Caco-2 (cell line): Measurements from ENCODE around the gene FAT3. TPM values are rescaled to one million over a fixed set of nuclear protein-coding genes. Genes with fewer than 3 reads are reported as not detected.
A peak's percentile ranks its signal among the peaks of the same experiment; 100 is the strongest.

Source experiments
- BruUV-seq: library from RNA; stranded (reverse); fragments of 400-500 nt; replicated peaks from 2 replicates; lab custom pipeline; 2021; lab: Mats Ljungman, UMichigan
- CTCF ChIA-PET: fragments of 300-600 bp; sonication (Branson Sonifier 250); formaldehyde crosslinking; loops from one replicate; lab custom pipeline; 2022; ENCODE audit warnings: antibody characterized with exemption; lab: Charles Lee
- POLR2A ChIA-PET: fragments of 300-600 bp; sonication (Branson Sonifier 250); formaldehyde crosslinking; loops from one replicate; lab custom pipeline; 2022; ENCODE audit warnings: antibody characterized with exemption; lab: Charles Lee
- DNase-seq, 2 experiments: peaks; one replicate each; pipeline versions ENCODE4 v3.0.0 to v3.0.0-alpha.2; 2020 to 2022
- H3K27me3 ChIP-seq: replicated peaks from 2 replicates; pipeline ENCODE4 v1.6.0; 2011; ENCODE audit warnings: low read length; ENCODE audit not compliant: control insufficient read depth, insufficient read depth
- H3K36me3 ChIP-seq: 2 replicates; pipeline ENCODE4 v1.5.1; 2011; ENCODE audit warnings: low read length; ENCODE audit not compliant: control insufficient read depth, insufficient read depth
- H3K4me1 ChIP-seq: fragments of 250-450 bp; sonication (Bioruptor Pico); 2 replicates; pipeline ENCODE4 v1.5.1; 2020; ENCODE audit warnings: mild to moderate bottlenecking
- H3K4me3 ChIP-seq: 2 replicates; pipeline ENCODE4 v1.5.1; 2011; ENCODE audit warnings: low read depth, mild to moderate bottlenecking, control low read depth, low read length
- H3K9me3 ChIP-seq: fragments of 250-450 bp; sonication (Bioruptor Pico); 2 replicates; pipeline ENCODE4 v1.5.1; 2020; ENCODE audit warnings: mild to moderate bottlenecking, moderate library complexity
- H3K27ac Mint-ChIP-seq: one replicate; pipeline ENCODE4 v1.8.0; 2022; ENCODE audit warnings: mixed read lengths; ENCODE audit not compliant: unreplicated experiment
- H3K27me3 Mint-ChIP-seq: one replicate; pipeline ENCODE4 v1.8.0; 2022; ENCODE audit warnings: mixed read lengths; ENCODE audit not compliant: insufficient read depth, unreplicated experiment
- H3K36me3 Mint-ChIP-seq: one replicate; pipeline ENCODE4 v1.8.0; 2022; ENCODE audit warnings: mild to moderate bottlenecking, mixed read lengths; ENCODE audit not compliant: insufficient read depth, unreplicated experiment
- H3K4me1 Mint-ChIP-seq: one replicate; pipeline ENCODE4 v1.8.0; 2022; ENCODE audit warnings: low read depth, mixed read lengths; ENCODE audit not compliant: unreplicated experiment
- H3K4me3 Mint-ChIP-seq: one replicate; pipeline ENCODE4 v1.8.0; 2022; ENCODE audit warnings: mild to moderate bottlenecking, moderate library complexity, mixed read lengths; ENCODE audit not compliant: unreplicated experiment
- H3K9me3 Mint-ChIP-seq: one replicate; pipeline ENCODE4 v1.8.0; 2022; ENCODE audit warnings: mixed read lengths; ENCODE audit not compliant: unreplicated experiment
- CTCF ChIP-seq, 2 experiments: fragments of 200-600 bp in 1 of 2; IDR thresholded peaks; 1 replicate in 1 of 2; 2 replicates in 1 of 2; pipeline versions ENCODE4 v1.5.1 to v1.8.0; 2011 to 2022; ENCODE audit warnings: antibody characterized with exemption in 1 of 2, control low read depth in 1 of 2, inconsistent platforms in 1 of 2, low read depth in 1 of 2, low read length in 1 of 2, mild to moderate bottlenecking in 1 of 2, moderate library complexity in 1 of 2; ENCODE audit not compliant: insufficient read depth in 1 of 2, severe bottlenecking in 1 of 2, unreplicated experiment in 1 of 2
- intact Hi-C: fragments of 100-400 bp; cut with micrococcal nuclease; formaldehyde crosslinking; loops from one replicate; pipeline ENCODE4 v1.10.0; 2022; ENCODE audit not compliant: unreplicated experiment
- total RNA-seq: library from RNA; stranded (reverse); gene quantifications from 2 replicates; pipeline ENCODE4 v1.2.3, GENCODE V29; 2022

FAT3 gene
- total RNA-seq, 1 experiment from 2014 or later: 0.02 TPM

- POLR2A ChIA-PET: interaction anchor here (0.5 to 1.2 kb wide), 4 partner anchors 15 to 57 kb away, joined by 3 to 17 read pairs (median 6); no protein-coding TSS in a partner anchor
Measured at GRCh38 chr11:92268546-92268945, 43.9 kb downstream of the FAT3 start.

GRCh38 chr11:92269021-92269420, 44.4 kb downstream of the FAT3 start:
- intact Hi-C loops: loop anchor here (1.0 to 5.0 kb wide), 3 partner anchors 17 to 58 kb away; no protein-coding TSS in a partner anchor
- TF ChIP-seq CTCF (IDR thresholded peaks at IDR 0.05; ENCODE audit: insufficient read depth in 1 of 2, low read depth in 1 of 2, low read length in 1 of 2, severe bottlenecking in 1 of 2, unreplicated experiment in 1 of 2): no peak
- Histone ChIP-seq H3K36me3 (no peaks in the 10 kb centered on the region), H3K27me3 (no peaks in the 10 kb centered on the region), H3K4me1 (peaks cover 43% of the 10 kb centered on the region), H3K9me3 (0 out of 2 replicates have a peak, but pooled peaks cover 5% of the 10 kb centered on the region), H3K4me3 (no peak overlapping the region)
- CTCF ChIA-PET: interaction anchor here (0.5 to 2.3 kb wide), 3 partner anchors 11 to 1199 kb away, joined by 3 to 12 read pairs (median 3); no protein-coding TSS in a partner anchor
- peak; percentile 62 to 67 for DNase-seq
- Mint-ChIP-seq H3K27me3 (no peaks in the 10 kb centered on the region), H3K27ac (peak overlapping the region; percentile 70), H3K9me3 (peaks cover 26% of the 10 kb centered on the region), H3K4me3 (no peak overlapping the region), H3K4me1 (peaks cover 63% of the 10 kb centered on the region), H3K36me3 (peaks cover 6% of the 10 kb centered on the region)
- BruUV-seq: no TSS peak
- POLR2A ChIA-PET: interaction anchor here (0.6 to 1.2 kb wide), 3 partner anchors 14 to 1471 kb away, joined by 3 to 17 read pairs (median 9); no protein-coding TSS in a partner anchor

More at GRCh38 chr11:92268546-92268945, 43.9 kb downstream of the FAT3 start:
- Histone ChIP-seq H3K4me1 (peaks cover 43% of the 10 kb centered on the region), H3K9me3 (0 out of 2 replicates have a peak, but pooled peaks cover 5% of the 10 kb centered on the region), H3K27me3 (no peaks in the 10 kb centered on the region), H3K36me3 (no peaks in the 10 kb centered on the region), H3K4me3 (no peak overlapping the region)
- H3K36me3 Mint-ChIP-seq: peaks cover 6% of the 10 kb centered on the region
- intact Hi-C loops: loop anchor here (1.0 to 5.0 kb wide), 3 partner anchors 56 to 149 kb away; no protein-coding TSS in a partner anchor
- DNase-seq: no peak
- BruUV-seq: no TSS peak
- peaks cover 63% of the 10 kb centered on the region for H3K4me1 Mint-ChIP-seq
- H3K4me3 Mint-ChIP-seq: no peak overlapping the region
- H3K27me3 Mint-ChIP-seq: no peaks in the 10 kb centered on the region
- CTCF ChIA-PET: interaction anchor here (0.7 to 2.3 kb wide), 2 partner anchors 11 to 18 kb away, joined by 3 to 12 read pairs; no protein-coding TSS in a partner anchor
- H3K9me3 Mint-ChIP-seq: peaks cover 26% of the 10 kb centered on the region
- TF ChIP-seq CTCF (IDR thresholded peaks at IDR 0.05; ENCODE audit: insufficient read depth in 1 of 2, low read depth in 1 of 2, low read length in 1 of 2, severe bottlenecking in 1 of 2, unreplicated experiment in 1 of 2): no peak
- H3K27ac Mint-ChIP-seq: peak overlapping the region; percentile 70

- Histone ChIP-seq H3K9me3 (0 out of 2 replicates have a peak, but pooled peaks cover 5% of the 10 kb centered on the region), H3K27me3 (no peaks in the 10 kb centered on the region), H3K36me3 (no peaks in the 10 kb centered on the region), H3K4me3 (no peak overlapping the region), H3K4me1 (peaks cover 43% of the 10 kb centered on the region)
- ChIA-PET CTCF (interaction anchor here (2.3 kb wide), 1 partner anchor 17 kb away, joined by 12 read pairs; no protein-coding TSS in a partner anchor), POLR2A (interaction anchor here (0.6 to 1.2 kb wide), 2 partner anchors 17 to 78 kb away, joined by 3 to 17 read pairs; no protein-coding TSS in a partner anchor)
- peaks cover 26% of the 10 kb centered on the region for H3K9me3 Mint-ChIP-seq
- peak overlapping the region; percentile 70 for H3K27ac Mint-ChIP-seq
- intact Hi-C loops: loop anchor here (1.0 to 5.0 kb wide), 3 partner anchors 16 to 58 kb away; no protein-coding TSS in a partner anchor
- no peak for TF ChIP-seq CTCF (IDR thresholded peaks at IDR 0.05; ENCODE audit: insufficient read depth in 1 of 2, low read depth in 1 of 2, low read length in 1 of 2, severe bottlenecking in 1 of 2, unreplicated experiment in 1 of 2)
- peaks cover 6% of the 10 kb centered on the region for H3K36me3 Mint-ChIP-seq
- H3K27me3 Mint-ChIP-seq: no peaks in the 10 kb centered on the region
- H3K4me1 Mint-ChIP-seq: peaks cover 63% of the 10 kb centered on the region
- no TSS peak for BruUV-seq
- no peak overlapping the region for H3K4me3 Mint-ChIP-seq
- DNase-seq: no peak
Measured at GRCh38 chr11:92269841-92270240, 45.2 kb downstream of the FAT3 start.
